Lower leg skin (tissue), 4 donors: ENCODE measurements around the gene SVIL. TPM values are rescaled to one million over a fixed set of nuclear protein-coding genes. Genes with fewer than 3 reads are reported as not detected.

Source experiments
- DNase-seq, 2 donors: peaks; one replicate each; pipeline ENCODE4 v3.0.0-alpha.2; 2019; ENCODE audit warnings: low spot score in 2 of 2
- H3K4me3 ChIP-seq: fragments of 200-600 bp; sonication (generic); 2 replicates; pipeline ENCODE4 v1.5.1; 2017; ENCODE audit warnings: mild to moderate bottlenecking, low read depth; ENCODE audit not compliant: poor library complexity, severe bottlenecking
- CTCF ChIP-seq, 3 donors: fragments of 450-650 bp; IDR thresholded peaks; one replicate each; pipeline ENCODE4 v1.5.1; 2016; ENCODE audit warnings: antibody characterized with exemption in 3 of 3, mild to moderate bottlenecking in 3 of 3, moderate library complexity in 2 of 3
- POLR2A ChIP-seq, 2 donors: fragments of 450-650 bp; IDR thresholded peaks; one replicate each; pipeline ENCODE4 v1.6.1; 2016 to 2017; ENCODE audit warnings: antibody characterized with exemption in 2 of 2, mild to moderate bottlenecking in 1 of 2, moderate library complexity in 1 of 2
- WGBS, 2 donors: methylation state at CpG; one replicate each; pipeline ENCODE4 v1.1.5; 2018; 5-methylcytosine and 5-hydroxymethylcytosine counted together
- intact Hi-C: fragments of 100-400 bp; cut with DNase I; formaldehyde crosslinking; loops from one replicate; pipeline ENCODE4 v1.15.0; 2023; ENCODE audit warnings: low total_unique reads
- total RNA-seq, 4 donors: library from RNA; depleted of rRNA; stranded (reverse); fragments of >200 nt; gene quantifications; one replicate each; pipeline ENCODE4 v1.1.0, GENCODE V29; 2016

SVIL gene
- total RNA-seq, 4 donors from 2014 or later, result 49.0 to 91.0 (median 74.4) TPM

GRCh38 chr10:29623797-29624196, 11.0 kb downstream of the SVIL start:
- 91 to 92% methylated on average over 4 of the region's 4 CpGs for WGBS, 2 donors
- no peak for DNase-seq
- TF ChIP-seq CTCF (IDR thresholded peaks at IDR 0.05) (no peak), POLR2A (IDR thresholded peaks at IDR 0.05) (no peak)
- no peak overlapping the region for H3K4me3 ChIP-seq
- intact Hi-C loops, result no loop called here

GRCh38 chr10:29622382-29622922, 12.3 kb downstream of the SVIL start:
- no peak overlapping the region for H3K4me3 ChIP-seq
- peak in 1 of 2 donors; percentile 52 for DNase-seq
- TF ChIP-seq CTCF (IDR thresholded peaks at IDR 0.05), result no peak
- TF ChIP-seq POLR2A (IDR thresholded peaks at IDR 0.05), result no peak
- intact Hi-C loops, result no loop called here
- WGBS, 2 donors, result 55 to 58% methylated on average over 14 of the region's 14 CpGs

GRCh38 chr10:29621161-29621560, 13.6 kb downstream of the SVIL start:
- peak in 1 of 2 donors; percentile 89 for DNase-seq
- intact Hi-C loops, result no loop called here
- H3K4me3 ChIP-seq, result no peak overlapping the region
- TF ChIP-seq CTCF (IDR thresholded peaks at IDR 0.05), result no peak
- no peak for TF ChIP-seq POLR2A (IDR thresholded peaks at IDR 0.05)
- 13 to 29% methylated on average over 7 of the region's 7 CpGs for WGBS, 2 donors

- no peak for DNase-seq
- intact Hi-C loops, result no loop called here
- WGBS, 2 donors, result 80 to 83% methylated on average over 5 of the region's 5 CpGs
- TF ChIP-seq CTCF (IDR thresholded peaks at IDR 0.05), result no peak
- TF ChIP-seq POLR2A (IDR thresholded peaks at IDR 0.05), result no peak
- H3K4me3 ChIP-seq, result no peak overlapping the region
Observed at GRCh38 chr10:29620112-29620690, 14.6 kb downstream of the SVIL start.

GRCh38 chr10:29619241-29619669, 15.5 kb downstream of the SVIL start:
- intact Hi-C loops, result no loop called here
- no peak for DNase-seq

GRCh38 chr10:29618341-29619171, 16.2 kb downstream of the SVIL start:
- intact Hi-C loops, result no loop called here
- WGBS, 2 donors, result 76 to 79% methylated on average over 14 of the region's 14 CpGs
- TF ChIP-seq CTCF (IDR thresholded peaks at IDR 0.05) (no peak), POLR2A (IDR thresholded peaks at IDR 0.05) (no peak)
- no peak overlapping the region for H3K4me3 ChIP-seq
- peak in 1 of 2 donors; percentile 85 for DNase-seq

More at GRCh38 chr10:29619241-29619669, 15.5 kb downstream of the SVIL start:
- no peak for TF ChIP-seq POLR2A (IDR thresholded peaks at IDR 0.05)
- no peak overlapping the region for H3K4me3 ChIP-seq
- WGBS, 2 donors, result 65 to 76% methylated on average over 5 of the region's 5 CpGs
